ENCODE results near the gene SIT1.

DNA sequence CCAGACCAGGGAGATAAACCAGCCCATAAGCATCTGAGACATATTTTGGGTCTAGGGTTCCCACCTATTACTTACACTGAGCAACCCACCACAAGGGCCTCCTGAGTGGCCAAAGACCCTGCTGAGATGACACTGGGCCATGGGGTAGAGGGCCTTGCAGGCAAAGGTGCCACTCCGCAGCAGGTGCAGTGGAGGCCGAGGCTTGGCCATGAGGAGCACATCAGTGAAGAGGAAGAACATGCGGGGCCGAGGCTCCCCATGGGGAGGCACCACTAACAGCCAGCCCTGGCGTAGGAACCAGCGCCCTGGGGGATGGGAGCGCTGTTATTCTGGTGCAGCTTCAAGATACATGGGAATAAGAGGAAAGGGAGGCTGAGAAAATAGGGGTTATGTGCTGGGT, 11.7 kb upstream of the SIT1 start:
- TF ChIP-seq CTCF (tag by site-specific recombination; IDR thresholded peaks at IDR 0.05) (no peak), REST (tag by site-specific recombination; IDR thresholded peaks at IDR 0.05) (no peak), ZNF555 (tag by site-specific recombination; conservative IDR thresholded peaks at IDR 0.05) (no peak), ZBTB6 (tag by site-specific recombination; IDR thresholded peaks at IDR 0.05) (no peak), ZNF473 (tag by site-specific recombination; IDR thresholded peaks at IDR 0.05) (no peak), ZNF132 (tag by site-specific recombination; IDR thresholded peaks at IDR 0.05; ENCODE audit: borderline replicate concordance) (no peak)
- TF ChIP-seq, protein P1, sequence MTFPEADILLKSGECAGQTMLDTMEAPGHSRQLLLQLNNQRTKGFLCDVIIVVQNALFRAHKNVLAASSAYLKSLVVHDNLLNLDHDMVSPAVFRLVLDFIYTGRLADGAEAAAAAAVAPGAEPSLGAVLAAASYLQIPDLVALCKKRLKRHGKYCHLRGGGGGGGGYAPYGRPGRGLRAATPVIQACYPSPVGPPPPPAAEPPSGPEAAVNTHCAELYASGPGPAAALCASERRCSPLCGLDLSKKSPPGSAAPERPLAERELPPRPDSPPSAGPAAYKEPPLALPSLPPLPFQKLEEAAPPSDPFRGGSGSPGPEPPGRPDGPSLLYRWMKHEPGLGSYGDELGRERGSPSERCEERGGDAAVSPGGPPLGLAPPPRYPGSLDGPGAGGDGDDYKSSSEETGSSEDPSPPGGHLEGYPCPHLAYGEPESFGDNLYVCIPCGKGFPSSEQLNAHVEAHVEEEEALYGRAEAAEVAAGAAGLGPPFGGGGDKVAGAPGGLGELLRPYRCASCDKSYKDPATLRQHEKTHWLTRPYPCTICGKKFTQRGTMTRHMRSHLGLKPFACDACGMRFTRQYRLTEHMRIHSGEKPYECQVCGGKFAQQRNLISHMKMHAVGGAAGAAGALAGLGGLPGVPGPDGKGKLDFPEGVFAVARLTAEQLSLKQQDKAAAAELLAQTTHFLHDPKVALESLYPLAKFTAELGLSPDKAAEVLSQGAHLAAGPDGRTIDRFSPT (tag by site-specific recombination; IDR thresholded peaks at IDR 0.05) = no peak
